NCI-H1092 (cell line): ENCODE measurements around the gene NSD2.
A peak's percentile ranks its signal among the peaks of the same experiment; 100 is the strongest.

Experiments used
- DNase-seq: peaks from one replicate; lab custom pipeline; 2025; lab: John Stamatoyannopoulos, UW

Gene NSD2

DNA sequence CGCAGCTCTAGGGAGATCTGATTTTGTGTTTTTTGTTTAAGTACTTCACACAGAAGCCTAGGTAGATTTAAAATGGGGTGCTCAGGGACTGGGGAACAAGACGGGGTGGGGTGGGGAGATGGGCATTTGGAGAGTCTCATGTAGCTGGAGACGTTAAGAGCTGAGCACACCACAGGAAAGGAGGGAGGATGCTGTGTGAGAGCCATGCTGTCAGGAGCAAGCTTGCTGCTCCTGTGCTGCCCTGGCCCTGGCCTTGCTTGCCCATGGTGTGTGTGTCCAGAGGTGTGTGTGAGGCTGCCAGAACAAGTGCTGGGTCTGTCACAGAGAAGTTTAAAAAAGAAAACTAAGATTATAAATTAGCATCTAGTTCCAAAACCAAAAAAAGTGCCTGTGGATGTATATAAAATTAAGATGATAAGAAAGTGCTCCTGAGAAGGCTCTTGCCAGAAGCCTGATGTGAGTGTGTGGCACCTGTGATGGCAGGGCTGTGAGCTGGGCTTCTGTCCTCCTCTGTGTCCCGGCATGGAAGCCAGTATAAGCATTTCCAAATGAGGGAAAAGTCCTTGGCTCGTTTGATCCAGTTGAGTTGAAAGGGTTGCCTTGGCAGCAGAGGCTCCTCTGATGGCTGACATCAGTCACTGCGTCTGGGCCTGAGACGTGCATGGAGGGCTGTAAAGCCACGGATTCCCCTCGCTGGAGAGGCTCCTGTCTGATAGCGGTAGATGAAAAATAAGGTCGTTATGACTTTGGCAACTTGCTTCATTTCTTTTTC, 74.1 kb downstream of the NSD2 start:
- DNase-seq = no peak

- no peak for DNase-seq
These were observed 74.7 kb downstream of the NSD2 start for GRCh38 chr4:1945912-1946311.

DNA sequence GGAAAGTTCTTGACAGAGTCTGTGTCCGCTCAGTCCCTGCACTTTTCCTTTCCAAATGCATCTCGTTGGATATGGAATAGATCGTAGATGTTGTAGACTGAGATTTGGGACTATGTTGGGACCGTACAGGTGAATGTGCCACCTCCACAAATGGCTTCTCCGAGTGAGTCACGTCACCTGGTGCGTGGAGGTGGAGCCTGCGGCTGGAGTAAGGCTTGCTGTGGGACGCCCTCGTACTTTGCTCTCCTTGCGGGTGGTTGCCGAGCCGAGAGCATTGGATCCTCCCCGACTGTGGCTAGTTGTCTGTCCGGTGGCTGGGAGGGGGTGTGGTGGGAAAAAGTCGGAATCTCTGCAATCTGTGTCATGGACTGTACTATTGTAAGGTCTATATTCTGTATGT, 77.0 kb downstream of the NSD2 start:
- no peak for DNase-seq

DNA sequence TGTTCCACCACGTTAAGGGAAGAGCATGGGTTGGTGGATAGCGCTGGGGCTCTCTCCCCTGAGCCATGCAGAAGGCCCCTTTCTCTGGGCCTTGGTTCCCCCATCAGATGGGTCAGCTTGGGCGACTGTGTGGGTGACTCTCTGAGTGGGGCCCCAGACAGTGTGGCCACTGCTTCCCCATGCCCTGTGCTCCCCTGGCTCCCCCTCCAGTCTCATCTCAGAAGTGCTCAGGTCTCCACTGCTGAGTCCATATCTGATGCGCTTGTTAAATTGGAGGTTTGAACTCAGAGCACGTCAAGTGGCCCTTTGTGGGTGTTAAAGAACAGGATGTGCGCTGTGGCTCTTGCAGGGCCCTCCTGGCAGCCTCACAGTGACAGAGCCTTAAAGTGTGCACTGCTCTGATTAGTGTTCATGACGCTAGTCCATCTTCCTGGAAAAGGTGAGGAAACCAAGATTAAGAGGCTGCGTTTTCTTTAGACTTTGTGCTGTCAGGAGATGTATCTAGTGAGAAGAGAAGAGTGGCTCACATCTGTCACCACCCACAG, 77.8 kb downstream of the NSD2 start:
- DNase-seq = no peak

- DNase-seq = no peak
These were observed 79.2 kb downstream of the NSD2 start for GRCh38 chr4:1950369-1950768.

DNA sequence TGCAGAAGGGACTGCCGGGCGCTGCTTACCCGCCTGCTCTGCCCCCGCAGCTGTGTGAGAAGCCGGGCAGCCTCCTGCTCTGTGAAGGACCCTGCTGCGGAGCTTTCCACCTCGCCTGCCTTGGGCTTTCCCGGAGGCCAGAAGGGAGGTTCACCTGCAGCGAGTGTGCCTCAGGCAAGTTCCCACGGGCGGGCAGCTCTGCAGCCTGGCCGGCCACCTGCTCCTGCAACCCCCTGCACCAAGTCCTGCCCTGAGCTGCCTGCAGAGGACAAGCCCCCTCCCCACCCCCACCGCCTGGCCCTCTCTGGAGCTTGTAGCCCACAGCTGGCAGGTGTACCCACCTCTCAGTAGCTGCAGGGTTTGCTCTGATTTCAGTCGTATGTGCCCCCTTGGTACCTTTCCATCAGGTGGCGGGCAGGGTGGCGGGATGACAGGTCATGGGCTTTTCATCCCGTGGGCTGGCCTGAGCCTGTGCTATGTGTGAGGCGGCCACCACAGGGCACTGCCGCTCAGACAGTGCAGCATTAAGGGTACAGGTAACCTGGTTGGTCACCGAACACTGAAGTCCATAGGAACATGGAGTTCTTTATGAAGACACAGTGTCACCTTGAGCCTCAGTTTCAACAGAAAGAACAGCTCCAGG, 81.0 kb downstream of the NSD2 start:
- DNase-seq = no peak

GRCh38 chr4:1952719-1953118, 81.5 kb downstream of the NSD2 start:
- no peak for DNase-seq

GRCh38 chr4:1953335-1953734, 82.1 kb downstream of the NSD2 start:
- DNase-seq = no peak

DNA sequence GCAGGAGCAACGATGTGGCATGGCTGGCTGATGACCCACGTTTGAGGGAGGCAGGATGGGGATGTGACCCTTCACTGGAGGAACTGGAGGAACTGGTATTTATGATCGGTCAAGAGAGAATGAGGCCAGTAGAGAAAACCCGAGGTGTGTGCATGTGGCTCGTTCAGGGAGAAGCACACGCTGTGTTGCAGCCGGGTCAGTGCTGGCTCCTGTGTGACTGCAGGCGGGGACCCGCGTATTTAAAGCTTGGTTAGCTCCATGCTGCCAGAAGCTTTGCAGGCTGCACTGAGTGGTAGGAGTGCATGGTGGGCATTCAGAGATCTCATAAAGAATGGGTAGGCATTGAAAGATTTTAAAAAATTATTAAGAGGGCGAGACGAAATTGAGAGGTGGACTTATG, 85.4 kb downstream of the NSD2 start:
- no peak for DNase-seq

- DNase-seq = no peak
These were observed 87.3 kb downstream of the NSD2 start for GRCh38 chr4:1958276-1959103.

GRCh38 chr4:1959104-1959384, 87.9 kb downstream of the NSD2 start:
- DNase-seq = no peak

DNA sequence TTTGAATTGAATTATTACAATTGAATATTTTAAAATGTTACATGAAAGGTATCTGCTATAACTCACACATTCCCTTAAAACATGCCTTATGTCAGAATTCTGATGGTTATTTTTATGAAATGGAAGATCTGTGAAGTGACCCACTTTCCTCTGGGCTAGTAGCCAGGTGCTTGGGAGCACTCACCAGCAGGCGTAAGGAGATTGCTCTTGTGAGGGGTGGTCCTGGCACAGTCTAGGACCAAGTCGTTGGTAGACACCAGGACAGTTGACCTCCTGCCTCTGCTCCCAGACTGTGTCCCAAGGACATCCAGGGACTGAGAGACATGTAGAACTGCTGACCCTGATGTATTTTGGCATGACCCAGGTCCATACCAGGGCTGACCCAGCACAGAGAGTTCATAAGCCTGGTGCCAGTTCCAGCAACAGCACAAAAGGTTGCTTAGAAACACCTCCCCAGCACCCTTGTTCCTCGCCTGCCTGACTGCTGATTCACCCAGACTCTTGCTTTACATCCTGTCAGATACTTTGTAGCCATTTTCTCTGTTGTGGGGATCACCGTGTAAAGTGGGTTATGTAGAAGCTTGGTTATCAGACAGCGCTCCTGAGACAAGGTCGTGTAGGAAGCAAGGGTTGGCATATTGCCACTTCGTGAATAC, 89.1 kb downstream of the NSD2 start:
- DNase-seq = no peak

DNA sequence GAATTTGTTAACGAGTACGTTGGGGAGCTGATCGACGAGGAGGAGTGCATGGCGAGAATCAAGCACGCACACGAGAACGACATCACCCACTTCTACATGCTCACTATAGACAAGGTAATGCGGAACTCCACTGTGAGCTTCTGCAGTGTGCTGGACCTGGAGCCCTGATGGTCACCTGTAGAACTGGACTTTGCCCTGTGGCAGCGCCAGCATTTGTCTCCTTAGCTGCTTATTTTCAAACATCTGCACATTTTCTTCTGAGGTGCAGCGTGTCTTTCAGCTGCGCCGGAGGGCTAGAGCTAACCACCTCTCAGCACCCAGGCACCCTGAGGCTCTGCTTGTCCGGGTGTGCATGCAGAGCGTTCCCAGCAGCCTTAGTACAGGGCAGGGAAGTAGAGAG, 89.8 kb downstream of the NSD2 start:
- no peak for DNase-seq

DNA sequence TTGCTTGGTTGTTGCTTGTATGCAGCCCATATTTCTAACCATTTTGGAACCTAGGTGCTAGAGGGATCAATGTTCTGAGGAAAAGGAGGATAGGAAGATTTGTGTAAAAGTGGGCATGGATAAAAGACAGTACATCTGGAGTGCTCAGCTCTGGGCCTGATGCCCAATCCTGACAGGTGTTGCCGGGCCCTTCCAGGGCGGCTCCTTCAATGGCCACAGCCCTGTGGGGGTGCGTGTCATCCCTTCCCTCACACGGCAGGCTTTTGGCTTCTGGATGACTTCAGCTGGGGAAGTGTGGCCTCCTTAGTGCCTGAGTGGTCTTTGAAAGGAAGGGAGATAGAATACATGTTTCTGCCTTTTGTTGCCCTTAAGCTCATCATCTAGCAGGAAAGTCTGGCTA, 90.4 kb downstream of the NSD2 start:
- peak; percentile 36 for DNase-seq

GRCh38 chr4:1962980-1963379, 91.8 kb downstream of the NSD2 start:
- DNase-seq = no peak

- DNase-seq = no peak
These were observed 93.2 kb downstream of the NSD2 start for GRCh38 chr4:1964443-1964842.

GRCh38 chr4:1964971-1965370, 93.8 kb downstream of the NSD2 start:
- no peak for DNase-seq

DNA sequence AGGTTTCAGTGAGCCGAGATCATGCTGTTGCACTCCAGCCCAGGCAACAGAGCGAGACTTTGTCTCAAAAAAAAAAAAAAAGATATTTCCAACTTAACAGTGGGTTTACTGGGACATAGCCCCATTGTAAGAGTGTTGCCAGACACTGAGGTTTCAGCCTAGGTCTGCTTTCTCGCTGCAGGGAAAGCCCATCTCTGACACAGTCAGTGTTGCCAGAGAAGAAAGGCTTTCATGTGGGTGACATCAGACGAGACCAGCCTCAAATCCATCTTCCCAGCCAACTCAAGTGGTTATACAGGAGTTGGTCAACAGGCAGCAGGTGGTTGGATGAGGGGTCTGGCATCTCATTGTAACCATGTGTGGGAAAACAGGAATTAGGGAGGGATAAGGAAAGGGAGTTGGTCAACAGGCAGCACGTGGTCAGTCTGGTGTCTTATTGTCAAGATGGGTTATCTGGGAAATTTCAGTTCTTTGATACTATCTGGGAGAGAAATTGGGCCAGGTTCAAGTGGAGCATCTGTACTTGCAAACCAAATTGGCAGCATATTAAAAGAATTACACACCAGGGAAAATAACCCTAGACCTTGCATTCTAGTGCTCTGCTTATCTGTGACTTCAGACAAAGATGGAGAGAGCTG, 96.4 kb downstream of the NSD2 start:
- no peak for DNase-seq

- DNase-seq = no peak
These were observed 97.6 kb downstream of the NSD2 start for GRCh38 chr4:1968686-1969295.

GRCh38 chr4:1969928-1970723, 98.9 kb downstream of the NSD2 start:
- DNase-seq = no peak

DNA sequence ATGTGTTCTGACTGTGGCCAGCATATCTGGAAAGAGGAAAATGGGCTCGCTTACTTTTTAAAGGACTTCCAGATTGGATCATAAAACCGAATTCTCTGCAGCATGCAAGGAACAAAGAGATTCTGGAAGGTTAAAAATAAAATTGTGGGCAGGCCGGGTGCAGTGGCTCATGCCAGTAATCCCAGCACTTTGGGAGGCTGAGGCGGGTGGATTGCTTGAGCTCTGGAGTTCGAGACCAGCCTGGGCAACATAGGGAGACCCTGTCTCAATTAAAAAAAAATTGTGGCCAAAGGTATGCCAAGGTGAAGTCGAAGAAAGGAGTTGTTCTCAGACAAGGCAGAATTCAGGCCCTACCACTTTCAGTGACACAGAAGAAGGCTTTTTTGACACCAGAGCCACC, 99.7 kb downstream of the NSD2 start:
- DNase-seq = no peak
